Keratinocyte (primary cell): ENCODE data around the gene EWSR1. TPM values are rescaled to one million over a fixed set of nuclear protein-coding genes. Genes with fewer than 3 reads are reported as not detected.

Source experiments
- DNase-seq: peaks from one replicate; pipeline ENCODE4 v3.0.0-alpha.2; 2011; ENCODE audit warnings: low read depth, missing footprints, low spot score
- FAIRE-seq: peaks from 2 replicates; lab custom pipeline; 2011; peaks lifted over from hg19 to GRCh38; lab: Jason Lieb, UNC
- H2AFZ ChIP-seq: 2 replicates; pipeline ENCODE4 v1.6.0; 2012; ENCODE audit warnings: low read length, control low read depth, inconsistent platforms; ENCODE audit not compliant: control insufficient read depth
- H3K27ac ChIP-seq: 2 replicates; pipeline ENCODE4 v1.5.1; 2011; ENCODE audit warnings: low read length; ENCODE audit not compliant: control insufficient read depth, insufficient read depth
- H3K27me3 ChIP-seq: 3 replicates; pipeline ENCODE4 v1.6.0; 2011; ENCODE audit warnings: low read length; ENCODE audit not compliant: control insufficient read depth, insufficient read depth; ENCODE audit errors: extremely low read depth
- H3K36me3 ChIP-seq, 2 experiments: 2 replicates in 1 of 2; 3 replicates in 1 of 2; pipeline ENCODE4 v1.5.1; 2011; ENCODE audit warnings: low read length in 2 of 2, mild to moderate bottlenecking in 1 of 2; ENCODE audit not compliant: control insufficient read depth in 2 of 2, insufficient read depth in 2 of 2; ENCODE audit errors: extremely low read depth in 1 of 2
- H3K4me1 ChIP-seq: 3 replicates; pipeline ENCODE4 v1.5.1; 2011; ENCODE audit warnings: low read length; ENCODE audit not compliant: control insufficient read depth, insufficient read depth; ENCODE audit errors: extremely low read depth
- H3K4me2 ChIP-seq: 3 replicates; pipeline ENCODE4 v1.6.0; 2011; ENCODE audit warnings: low read depth, low read length; ENCODE audit not compliant: control insufficient read depth, insufficient read depth; ENCODE audit errors: extremely low read depth
- H3K4me3 ChIP-seq, 3 experiments: fragments of 200-600 bp in 1 of 3; sonication (generic) in 1 of 3; 2 replicates in 2 of 3; 3 replicates in 1 of 3; pipeline ENCODE4 v1.5.1; 2011 to 2016; ENCODE audit warnings: low read length in 3 of 3, mild to moderate bottlenecking in 3 of 3, control low read depth in 2 of 3, inconsistent platforms in 1 of 3, low read depth in 1 of 3, mixed read lengths in 1 of 3, mixed run types in 1 of 3, moderate library complexity in 1 of 3; ENCODE audit not compliant: control insufficient read depth in 2 of 3, insufficient read depth in 2 of 3; ENCODE audit errors: extremely low read depth in 1 of 3
- H3K79me2 ChIP-seq: 2 replicates; pipeline ENCODE4 v1.6.0; 2012; ENCODE audit warnings: low read length; ENCODE audit not compliant: control insufficient read depth, insufficient read depth
- H3K9ac ChIP-seq: 3 replicates; pipeline ENCODE4 v1.6.0; 2011; ENCODE audit warnings: low read length; ENCODE audit not compliant: control insufficient read depth, insufficient read depth; ENCODE audit errors: extremely low read depth
- H3K9me1 ChIP-seq: 3 replicates; pipeline ENCODE4 v1.6.0; 2011; ENCODE audit warnings: low read length; ENCODE audit not compliant: control insufficient read depth, insufficient read depth; ENCODE audit errors: extremely low read depth
- H3K9me3 ChIP-seq: 2 replicates; pipeline ENCODE4 v1.5.1; 2012; ENCODE audit warnings: low read depth, low read length; ENCODE audit not compliant: control insufficient read depth
- H4K20me1 ChIP-seq: 3 replicates; pipeline ENCODE4 v1.6.0; 2011; ENCODE audit warnings: low read length; ENCODE audit not compliant: control insufficient read depth, insufficient read depth; ENCODE audit errors: extremely low read depth
- CTCF ChIP-seq, 3 experiments: IDR thresholded peaks in 1 of 3; conservative IDR thresholded peaks in 1 of 3; optimal IDR thresholded peaks in 1 of 3; 2 replicates in 2 of 3; 3 replicates in 1 of 3; pipeline versions ENCODE3 to v1.5.1; 2011; ENCODE audit warnings: low read length in 3 of 3, mild to moderate bottlenecking in 3 of 3, moderate library complexity in 2 of 3, control low read depth in 1 of 3, inconsistent platforms in 1 of 3; ENCODE audit not compliant: insufficient read depth in 2 of 3; ENCODE audit errors: extremely low read depth in 1 of 3
- EZH2 ChIP-seq: IDR thresholded peaks from one replicate; pipeline ENCODE4 v1.6.1; 2012; ENCODE audit warnings: inconsistent platforms, mild to moderate bottlenecking, low read length, moderate library complexity
- dilution Hi-C: fragments of 300-500 bp; cut with MboI; formaldehyde crosslinking; loops from one replicate; pipeline ENCODE4 v1.7.0; 2020; ENCODE audit warnings: low sequenced_read_pairs; ENCODE audit not compliant: extremely low pct_ligation_motif_present
- polyA plus RNA-seq, 5 experiments: library from polyadenylated mRNA; depleted of rRNA in 3 of 5; stranded (reverse) in 3 of 5; stranded (forward) in 1 of 5; unstranded in 1 of 5; fragments of >200 nt; gene quantifications; 1 replicate in 1 of 5; 2 replicates in 3 of 5; 3 replicates in 1 of 5; pipeline versions ENCODE4 v1.2.1 to v1.2.3, GENCODE V29; 2011 to 2012; ENCODE audit warnings: missing spikeins in 2 of 5, low read depth in 1 of 5, low replicate concordance in 1 of 5

EWSR1 gene
- polyA plus RNA-seq, 1 donor (not counting 4 experiments of a cell fraction or from before 2014, with no cell fraction given): 245 TPM

GRCh38 chr22:29298641-29299040 is 30.6 kb downstream of the EWSR1 start:
- no peak for TF ChIP-seq CTCF (optimal IDR thresholded peaks at IDR 0.05 in 1 of 3, IDR thresholded peaks at IDR 0.05 in 1 of 3, conservative IDR thresholded peaks at IDR 0.05 in 1 of 3; ENCODE audit: extremely low read depth in 1 of 3, insufficient read depth in 2 of 3, low read length in 3 of 3)
- no peak for TF ChIP-seq EZH2

DNA sequence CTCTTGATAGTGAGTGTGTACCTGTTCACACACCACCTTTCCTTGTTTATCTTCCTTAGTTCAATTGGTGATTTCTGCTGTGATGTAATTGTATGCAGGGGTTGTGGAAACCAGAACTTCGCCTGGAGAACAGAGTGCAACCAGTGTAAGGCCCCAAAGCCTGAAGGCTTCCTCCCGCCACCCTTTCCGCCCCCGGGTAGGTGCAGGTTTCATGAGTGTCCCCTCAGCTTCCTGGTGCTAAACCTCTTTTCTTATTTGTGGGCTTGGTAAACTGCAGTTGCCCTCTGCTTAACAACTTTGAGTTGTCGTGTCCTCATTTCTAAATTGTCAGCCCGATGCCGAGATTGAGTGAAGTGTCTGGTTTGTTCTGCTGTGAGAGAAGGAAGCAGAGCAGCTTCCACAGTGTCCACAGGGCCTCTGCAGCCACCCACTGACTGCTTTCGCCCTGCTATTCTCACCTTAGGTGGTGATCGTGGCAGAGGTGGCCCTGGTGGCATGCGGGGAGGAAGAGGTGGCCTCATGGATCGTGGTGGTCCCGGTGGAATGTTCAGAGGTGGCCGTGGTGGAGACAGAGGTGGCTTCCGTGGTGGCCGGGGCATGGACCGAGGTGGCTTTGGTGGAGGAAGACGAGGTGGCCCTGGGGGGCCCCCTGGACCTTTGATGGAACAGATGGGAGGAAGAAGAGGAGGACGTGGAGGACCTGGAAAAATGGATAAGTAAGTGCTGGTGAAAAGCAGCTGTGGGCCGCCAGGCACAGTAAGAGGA is 31.2 kb downstream of the EWSR1 start:
- DNase-seq: no peak
- no peak overlapping the region for H3K27ac ChIP-seq
- peaks cover 39 to 55% of the 10 kb centered on the region in 2 experiments for H3K36me3 ChIP-seq
- no peaks in the 10 kb centered on the region for H3K27me3 ChIP-seq
- FAIRE-seq: no peak
- peaks cover 2% of the 10 kb centered on the region for H3K9me1 ChIP-seq
- dilution Hi-C loops: no loop called here
- H2AFZ ChIP-seq: no peak overlapping the region
- TF ChIP-seq CTCF (optimal IDR thresholded peaks at IDR 0.05 in 1 of 3, IDR thresholded peaks at IDR 0.05 in 1 of 3, conservative IDR thresholded peaks at IDR 0.05 in 1 of 3; ENCODE audit: extremely low read depth in 1 of 3, insufficient read depth in 2 of 3, low read length in 3 of 3): no peak
- TF ChIP-seq EZH2: no peak
- H3K79me2 ChIP-seq: no peaks in the 10 kb centered on the region
- peaks cover 17% of the 10 kb centered on the region for H4K20me1 ChIP-seq
- H3K9ac ChIP-seq: no peak overlapping the region
- no peaks in the 10 kb centered on the region for H3K4me1 ChIP-seq
- no peak overlapping the region for H3K4me3 ChIP-seq
- H3K9me3 ChIP-seq: no peaks in the 10 kb centered on the region
- no peak overlapping the region for H3K4me2 ChIP-seq

More at GRCh38 chr22:29298641-29299040, 30.6 kb downstream of the EWSR1 start:
- dilution Hi-C loops: no loop called here
- Histone ChIP-seq H3K4me2 (no peak overlapping the region), H3K9ac (no peak overlapping the region), H4K20me1 (peaks cover 17% of the 10 kb centered on the region), H3K9me1 (peaks cover 2% of the 10 kb centered on the region), H3K4me3 (no peak overlapping the region), H2AFZ (no peak overlapping the region), H3K36me3 (peaks cover 41 to 59% of the 10 kb centered on the region in 2 experiments), H3K27me3 (no peaks in the 10 kb centered on the region), H3K4me1 (no peaks in the 10 kb centered on the region), H3K27ac (no peak overlapping the region), H3K9me3 (no peaks in the 10 kb centered on the region), H3K79me2 (no peaks in the 10 kb centered on the region)
- no peak for FAIRE-seq
- DNase-seq: no peak
